Measurements from ENCODE around the gene IL4I1. TPM values are rescaled to one million over a fixed set of nuclear protein-coding genes. Genes with fewer than 3 reads are reported as not detected.

The IL4I1 gene
- total RNA-seq, 1 experiment from 2014 or later: 1.3 TPM

DNA sequence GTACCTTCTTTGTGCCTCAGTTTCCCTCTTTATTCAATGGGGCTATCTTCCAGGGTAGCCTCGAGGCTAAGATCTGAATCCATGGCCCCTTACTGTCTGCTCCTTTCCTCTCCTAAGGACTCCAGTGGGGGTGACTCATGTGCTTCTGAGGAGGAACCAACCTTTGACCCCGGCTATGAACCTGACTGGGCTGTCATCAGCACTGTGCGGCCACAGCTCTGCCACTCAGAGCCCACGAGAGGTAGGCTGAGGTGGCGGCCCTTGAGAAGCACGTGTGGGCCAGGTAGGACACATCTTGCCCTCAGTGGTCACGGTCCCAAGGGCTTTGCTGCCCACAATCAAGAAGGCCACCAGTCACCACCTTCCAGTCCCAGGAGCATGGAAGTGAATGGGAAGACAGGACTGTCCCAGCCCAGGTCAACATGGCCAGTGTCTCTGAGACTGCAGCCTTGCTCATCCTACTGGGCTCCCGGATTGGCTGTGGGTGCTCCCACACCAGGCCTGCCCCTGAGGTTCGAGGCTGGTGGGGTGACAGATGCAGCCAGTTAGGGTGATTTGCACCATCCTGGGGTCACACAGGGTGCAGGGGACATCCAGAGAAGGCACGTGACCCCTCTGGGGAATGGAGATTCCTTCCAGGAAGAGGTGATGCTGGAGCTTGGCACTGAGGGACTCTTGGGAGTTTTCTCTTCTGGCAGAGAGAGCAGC lies 16.4 kb downstream of the IL4I1 start:
- intact Hi-C loops (cut with micrococcal nuclease; ENCODE audit: unreplicated experiment): no loop called here
- CTCF ChIA-PET: no interaction called here
- Histone ChIP-seq H3K4me3 (ENCODE audit: low read depth, low read length, poor library complexity, severe bottlenecking) (no peak overlapping the region), H3K27me3 (replicated peaks; ENCODE audit: insufficient read depth, low read depth, low read length, poor library complexity) (no peaks in the 10 kb centered on the region), H3K27ac (ENCODE audit: low read depth, low read length, poor library complexity, severe bottlenecking) (no peak overlapping the region), H3K9me3 (ENCODE audit: low read depth, low read length, poor library complexity, severe bottlenecking) (peaks cover 8% of the 10 kb centered on the region), H3K4me1 (ENCODE audit: insufficient read depth, low read length, poor library complexity, severe bottlenecking) (peaks cover 14% of the 10 kb centered on the region), H3K36me3 (ENCODE audit: insufficient read depth, low read length, poor library complexity, severe bottlenecking) (peaks cover 51% of the 10 kb centered on the region)
- no TSS peak for BruUV-seq (replicated peaks)
- DNase-seq (ENCODE audit: low spot score): no peak
- POLR2A ChIA-PET (ENCODE audit: low non-redundant PET): no interaction called here
- TF ChIP-seq, protein P1, sequence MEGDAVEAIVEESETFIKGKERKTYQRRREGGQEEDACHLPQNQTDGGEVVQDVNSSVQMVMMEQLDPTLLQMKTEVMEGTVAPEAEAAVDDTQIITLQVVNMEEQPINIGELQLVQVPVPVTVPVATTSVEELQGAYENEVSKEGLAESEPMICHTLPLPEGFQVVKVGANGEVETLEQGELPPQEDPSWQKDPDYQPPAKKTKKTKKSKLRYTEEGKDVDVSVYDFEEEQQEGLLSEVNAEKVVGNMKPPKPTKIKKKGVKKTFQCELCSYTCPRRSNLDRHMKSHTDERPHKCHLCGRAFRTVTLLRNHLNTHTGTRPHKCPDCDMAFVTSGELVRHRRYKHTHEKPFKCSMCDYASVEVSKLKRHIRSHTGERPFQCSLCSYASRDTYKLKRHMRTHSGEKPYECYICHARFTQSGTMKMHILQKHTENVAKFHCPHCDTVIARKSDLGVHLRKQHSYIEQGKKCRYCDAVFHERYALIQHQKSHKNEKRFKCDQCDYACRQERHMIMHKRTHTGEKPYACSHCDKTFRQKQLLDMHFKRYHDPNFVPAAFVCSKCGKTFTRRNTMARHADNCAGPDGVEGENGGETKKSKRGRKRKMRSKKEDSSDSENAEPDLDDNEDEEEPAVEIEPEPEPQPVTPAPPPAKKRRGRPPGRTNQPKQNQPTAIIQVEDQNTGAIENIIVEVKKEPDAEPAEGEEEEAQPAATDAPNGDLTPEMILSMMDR (conservative IDR thresholded peaks at IDR 0.05; ENCODE audit: low read depth, low read length): no peak
- no peak for TF ChIP-seq EZH2 (IDR thresholded peaks at IDR 0.05; ENCODE audit: borderline replicate concordance, low read depth, low read length, poor library complexity, severe bottlenecking)

DNA sequence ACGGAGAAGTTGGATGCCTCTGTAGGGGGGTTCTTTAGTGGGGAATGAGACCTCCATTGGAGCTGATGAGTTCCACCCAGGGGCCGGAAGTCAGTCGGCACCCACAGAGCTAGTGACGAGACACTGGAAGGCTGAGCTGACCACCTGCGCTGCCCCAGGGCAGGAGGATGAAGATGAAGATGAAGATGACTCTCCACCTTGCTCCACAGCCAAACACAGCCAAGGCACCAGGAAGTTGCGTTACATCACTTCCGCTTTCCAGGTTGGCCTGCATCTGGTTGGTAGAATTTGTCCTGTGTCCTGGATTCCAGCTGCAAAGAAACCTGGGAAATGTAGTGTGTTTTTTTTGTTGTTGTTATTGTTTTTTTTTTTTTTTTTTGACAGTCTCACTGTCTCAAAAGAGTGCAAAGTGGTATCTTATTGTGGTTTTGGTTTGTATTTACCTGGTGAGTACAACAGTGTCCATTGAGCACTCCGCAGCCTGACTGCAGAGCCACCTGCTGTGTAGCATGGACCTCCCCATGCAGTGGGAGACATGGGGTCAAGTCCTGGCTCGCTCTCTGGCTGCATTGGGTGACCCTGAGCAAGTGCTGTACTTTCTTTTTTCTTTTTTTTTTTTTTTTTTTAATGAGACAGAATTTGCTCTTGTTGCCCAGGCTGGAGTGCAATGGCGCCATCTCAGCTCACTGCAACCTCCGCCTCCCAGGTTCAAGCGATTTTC lies 17.3 kb downstream of the IL4I1 start:
- ChIA-PET POLR2A (ENCODE audit: low non-redundant PET) (interaction anchor here (0.6 kb wide), 1 partner anchor 56 kb away, joined by 9 read pairs; no protein-coding TSS in a partner anchor), CTCF (no interaction called here)
- H3K27me3 ChIP-seq (replicated peaks; ENCODE audit: insufficient read depth, low read depth, low read length, poor library complexity): no peaks in the 10 kb centered on the region
- peak overlapping the region; percentile 99 for H3K27ac ChIP-seq (ENCODE audit: low read depth, low read length, poor library complexity, severe bottlenecking)
- TF ChIP-seq EZH2 (IDR thresholded peaks at IDR 0.05; ENCODE audit: borderline replicate concordance, low read depth, low read length, poor library complexity, severe bottlenecking): no peak
- TF ChIP-seq, protein P1 (conservative IDR thresholded peaks at IDR 0.05; ENCODE audit: low read depth, low read length): no peak
- H3K4me1 ChIP-seq (ENCODE audit: insufficient read depth, low read length, poor library complexity, severe bottlenecking): peaks cover 17% of the 10 kb centered on the region
- H3K9me3 ChIP-seq (ENCODE audit: low read depth, low read length, poor library complexity, severe bottlenecking): peaks cover 8% of the 10 kb centered on the region
- intact Hi-C loops (cut with micrococcal nuclease; ENCODE audit: unreplicated experiment): loop anchor here (10.0 kb wide), 1 partner anchor 385 kb away; the partner anchor contains the start of gene RPS11
- no TSS peak for BruUV-seq (replicated peaks)
- DNase-seq (ENCODE audit: low spot score): no peak
- H3K36me3 ChIP-seq (ENCODE audit: insufficient read depth, low read length, poor library complexity, severe bottlenecking): peaks cover 48% of the 10 kb centered on the region
- H3K4me3 ChIP-seq (ENCODE audit: low read depth, low read length, poor library complexity, severe bottlenecking): no peak overlapping the region

- TF ChIP-seq EZH2 (IDR thresholded peaks at IDR 0.05; ENCODE audit: borderline replicate concordance, low read depth, low read length, poor library complexity, severe bottlenecking): no peak
- TF ChIP-seq, protein P1 (conservative IDR thresholded peaks at IDR 0.05; ENCODE audit: low read depth, low read length): no peak
- Histone ChIP-seq H3K4me3 (ENCODE audit: low read depth, low read length, poor library complexity, severe bottlenecking) (peak overlapping the region; percentile 95), H3K36me3 (ENCODE audit: insufficient read depth, low read length, poor library complexity, severe bottlenecking) (peaks cover 41% of the 10 kb centered on the region), H3K27me3 (replicated peaks; ENCODE audit: insufficient read depth, low read depth, low read length, poor library complexity) (no peaks in the 10 kb centered on the region), H3K4me1 (ENCODE audit: insufficient read depth, low read length, poor library complexity, severe bottlenecking) (peaks cover 17% of the 10 kb centered on the region), H3K9me3 (ENCODE audit: low read depth, low read length, poor library complexity, severe bottlenecking) (peaks cover 8% of the 10 kb centered on the region), H3K27ac (ENCODE audit: low read depth, low read length, poor library complexity, severe bottlenecking) (peak overlapping the region; percentile 99)
- no TSS peak for BruUV-seq (replicated peaks)
- POLR2A ChIA-PET (ENCODE audit: low non-redundant PET): no interaction called here
- no peak for DNase-seq (ENCODE audit: low spot score)
- CTCF ChIA-PET: no interaction called here
- intact Hi-C loops (cut with micrococcal nuclease; ENCODE audit: unreplicated experiment): loop anchor here (10.0 kb wide), 1 partner anchor 384 kb away; the partner anchor contains the start of gene RPS11
These were observed 18.0 kb downstream of the IL4I1 start for GRCh38 chr19:49878744-49879070.

All from A673 (cell line).